ENCODE measurements around the gene JPH3. TPM values are rescaled to one million over a fixed set of nuclear protein-coding genes. Genes with fewer than 3 reads are reported as not detected.

The JPH3 gene
- total and polyA plus RNA-seq, 3 experiments from 2014 or later, result not detected

- Mint-ChIP-seq H3K27ac (peak overlapping the region in 6 of 8 donors; percentile 42 to 92 (median 69)), H3K4me3 (peak overlapping the region in 4 of 7 donors; percentile 2 to 52 (median 30)), H3K4me1 (peaks cover 29 to 47% (median 30%) of the 10 kb centered on the region in 3 donors), H3K36me3 (peaks cover 0 to 43% (median 2%) of the 10 kb centered on the region in 3 donors), H3K9me3 (no peaks in the 10 kb centered on the region), H3K27me3 (no peaks in the 10 kb centered on the region)
- Histone ChIP-seq H3K27ac (ENCODE audit: low read depth, low read length) (no peak overlapping the region), H3K36me3 (ENCODE audit: insufficient read depth, low read length) (peaks cover 3% of the 10 kb centered on the region), H3K9me3 (ENCODE audit: low read length) (no peaks in the 10 kb centered on the region), H3K4me3 (ENCODE audit: low read length) (no peak overlapping the region), H3K27me3 (ENCODE audit: insufficient read depth, low read length, poor library complexity, severe bottlenecking) (no peaks in the 10 kb centered on the region), H3K4me1 (ENCODE audit: insufficient read depth, low read length) (peaks cover 32% of the 10 kb centered on the region)
- ChIA-PET POLR2A (no interaction called here), CTCF (no interaction called here)
- no peak for DNase-seq
Measured at GRCh38 chr16:87697792-87698191, 95.5 kb downstream of the JPH3 start.

GRCh38 chr16:87698241-87698640 lies 95.9 kb downstream of the JPH3 start:
- ChIA-PET POLR2A (no interaction called here), CTCF (interaction anchor here (1.4 kb wide), 1 partner anchor 12 kb away, joined by 6 read pairs; no protein-coding TSS in a partner anchor)
- H3K4me3 ChIP-seq (ENCODE audit: low read length), result no peak overlapping the region
- DNase-seq, result no peak
- peaks cover 5% of the 10 kb centered on the region for H3K36me3 ChIP-seq (ENCODE audit: insufficient read depth, low read length)
- no peak overlapping the region for H3K27ac ChIP-seq (ENCODE audit: low read depth, low read length)
- Mint-ChIP-seq H3K4me3 (peak overlapping the region in 4 of 7 donors; percentile 2 to 52 (median 26)), H3K9me3 (no peaks in the 10 kb centered on the region), H3K36me3 (peaks cover 0 to 44% (median 2%) of the 10 kb centered on the region in 3 donors), H3K27me3 (no peaks in the 10 kb centered on the region), H3K27ac (peak overlapping the region; percentile 20 to 92 (median 55)), H3K4me1 (peaks cover 33 to 51% (median 34%) of the 10 kb centered on the region in 3 donors)
- H3K9me3 ChIP-seq (ENCODE audit: low read length), result no peaks in the 10 kb centered on the region
- no peaks in the 10 kb centered on the region for H3K27me3 ChIP-seq (ENCODE audit: insufficient read depth, low read length, poor library complexity, severe bottlenecking)
- peaks cover 37% of the 10 kb centered on the region for H3K4me1 ChIP-seq (ENCODE audit: insufficient read depth, low read length)

- Mint-ChIP-seq H3K9me3 (no peaks in the 10 kb centered on the region), H3K27ac (peak overlapping the region in 7 of 8 donors; percentile 17 to 84 (median 60)), H3K4me3 (peak overlapping the region in 4 of 7 donors; percentile 8 to 52 (median 42)), H3K27me3 (no peaks in the 10 kb centered on the region), H3K4me1 (peaks cover 36 to 56% (median 39%) of the 10 kb centered on the region in 3 donors), H3K36me3 (peaks cover 0 to 49% (median 2%) of the 10 kb centered on the region in 3 donors)
- Histone ChIP-seq H3K36me3 (ENCODE audit: insufficient read depth, low read length) (peaks cover 5% of the 10 kb centered on the region), H3K9me3 (ENCODE audit: low read length) (no peaks in the 10 kb centered on the region), H3K4me3 (ENCODE audit: low read length) (no peak overlapping the region), H3K27me3 (ENCODE audit: insufficient read depth, low read length, poor library complexity, severe bottlenecking) (no peaks in the 10 kb centered on the region), H3K27ac (ENCODE audit: low read depth, low read length) (no peak overlapping the region), H3K4me1 (ENCODE audit: insufficient read depth, low read length) (peaks cover 42% of the 10 kb centered on the region)
- CTCF ChIA-PET, result interaction anchor here (1.4 kb wide), 1 partner anchor 11 kb away, joined by 6 read pairs; no protein-coding TSS in a partner anchor
- DNase-seq, result peak in 1 of 5 donors; percentile 14
- POLR2A ChIA-PET, result no interaction called here
Measured at GRCh38 chr16:87698676-87699199, 96.4 kb downstream of the JPH3 start.

GRCh38 chr16:87700406-87701077 lies 98.2 kb downstream of the JPH3 start:
- Histone ChIP-seq H3K27ac (ENCODE audit: low read depth, low read length) (no peak overlapping the region), H3K9me3 (ENCODE audit: low read length) (no peaks in the 10 kb centered on the region), H3K4me3 (ENCODE audit: low read length) (no peak overlapping the region), H3K36me3 (ENCODE audit: insufficient read depth, low read length) (peaks cover 5% of the 10 kb centered on the region), H3K4me1 (ENCODE audit: insufficient read depth, low read length) (peaks cover 43% of the 10 kb centered on the region), H3K27me3 (ENCODE audit: insufficient read depth, low read length, poor library complexity, severe bottlenecking) (no peaks in the 10 kb centered on the region)
- ChIA-PET POLR2A (no interaction called here), CTCF (no interaction called here)
- Mint-ChIP-seq H3K27ac (peak overlapping the region in 1 of 8 donors; percentile 41), H3K9me3 (no peaks in the 10 kb centered on the region), H3K36me3 (peaks cover 0 to 46% (median 4%) of the 10 kb centered on the region in 3 donors), H3K4me1 (peaks cover 38 to 67% (median 43%) of the 10 kb centered on the region in 3 donors), H3K4me3 (peak overlapping the region in 1 of 7 donors; percentile 42), H3K27me3 (no peaks in the 10 kb centered on the region)
- no peak for DNase-seq

GRCh38 chr16:87701078-87701460 lies 98.8 kb downstream of the JPH3 start:
- peaks cover 5% of the 10 kb centered on the region for H3K36me3 ChIP-seq (ENCODE audit: insufficient read depth, low read length)
- Mint-ChIP-seq H3K27me3 (no peaks in the 10 kb centered on the region), H3K4me1 (peaks cover 38 to 67% (median 43%) of the 10 kb centered on the region in 3 donors), H3K4me3 (no peak overlapping the region), H3K9me3 (no peaks in the 10 kb centered on the region), H3K27ac (peak overlapping the region in 1 of 8 donors; percentile 41), H3K36me3 (peaks cover 0 to 42% (median 4%) of the 10 kb centered on the region in 3 donors)
- peaks cover 43% of the 10 kb centered on the region for H3K4me1 ChIP-seq (ENCODE audit: insufficient read depth, low read length)
- no peak overlapping the region for H3K4me3 ChIP-seq (ENCODE audit: low read length)
- DNase-seq, result no peak
- POLR2A ChIA-PET, result no interaction called here
- no peaks in the 10 kb centered on the region for H3K9me3 ChIP-seq (ENCODE audit: low read length)
- H3K27ac ChIP-seq (ENCODE audit: low read depth, low read length), result no peak overlapping the region
- CTCF ChIA-PET, result no interaction called here
- no peaks in the 10 kb centered on the region for H3K27me3 ChIP-seq (ENCODE audit: insufficient read depth, low read length, poor library complexity, severe bottlenecking)

- Histone ChIP-seq H3K4me1 (ENCODE audit: insufficient read depth, low read length) (peaks cover 43% of the 10 kb centered on the region), H3K27me3 (ENCODE audit: insufficient read depth, low read length, poor library complexity, severe bottlenecking) (no peaks in the 10 kb centered on the region), H3K27ac (ENCODE audit: low read depth, low read length) (no peak overlapping the region), H3K9me3 (ENCODE audit: low read length) (no peaks in the 10 kb centered on the region), H3K4me3 (ENCODE audit: low read length) (no peak overlapping the region), H3K36me3 (ENCODE audit: insufficient read depth, low read length) (peaks cover 5% of the 10 kb centered on the region)
- ChIA-PET CTCF (interaction anchor here (2.0 kb wide), 1 partner anchor 65 kb away, joined by 5 read pairs; no protein-coding TSS in a partner anchor), POLR2A (no interaction called here)
- Mint-ChIP-seq H3K9me3 (no peaks in the 10 kb centered on the region), H3K27me3 (no peaks in the 10 kb centered on the region), H3K4me1 (peaks cover 38 to 67% (median 43%) of the 10 kb centered on the region in 3 donors), H3K27ac (peak overlapping the region in 3 of 8 donors; percentile 42 to 68 (median 47)), H3K36me3 (peaks cover 0 to 41% (median 4%) of the 10 kb centered on the region in 3 donors), H3K4me3 (peak overlapping the region in 2 of 7 donors; percentile 4 to 36)
- DNase-seq, result no peak
Measured at GRCh38 chr16:87701505-87701921, 99.2 kb downstream of the JPH3 start.

- Mint-ChIP-seq H3K4me1 (peaks cover 38 to 67% (median 42%) of the 10 kb centered on the region in 3 donors), H3K4me3 (peak overlapping the region in 6 of 7 donors; percentile 5 to 61 (median 38)), H3K27me3 (no peaks in the 10 kb centered on the region), H3K9me3 (no peaks in the 10 kb centered on the region), H3K36me3 (peaks cover 0 to 49% (median 4%) of the 10 kb centered on the region in 3 donors), H3K27ac (peak overlapping the region; percentile 51 to 92 (median 64))
- peak in 1 of 5 donors; percentile 27 for DNase-seq
- CTCF ChIA-PET, result interaction anchor here (1.0 to 2.0 kb wide), 3 partner anchors 66 to 67 kb away, joined by 3 to 5 read pairs (median 4); no protein-coding TSS in a partner anchor
- Histone ChIP-seq H3K4me1 (ENCODE audit: insufficient read depth, low read length) (peaks cover 43% of the 10 kb centered on the region), H3K27me3 (ENCODE audit: insufficient read depth, low read length, poor library complexity, severe bottlenecking) (no peaks in the 10 kb centered on the region), H3K36me3 (ENCODE audit: insufficient read depth, low read length) (peaks cover 13% of the 10 kb centered on the region), H3K4me3 (ENCODE audit: low read length) (no peak overlapping the region), H3K27ac (ENCODE audit: low read depth, low read length) (no peak overlapping the region), H3K9me3 (ENCODE audit: low read length) (no peaks in the 10 kb centered on the region)
- POLR2A ChIA-PET, result interaction anchor here (1.0 kb wide), 1 partner anchor 64 kb away, joined by 3 read pairs; the partner anchor contains the start of gene KLHDC4
Measured at GRCh38 chr16:87702325-87702811, 100.1 kb downstream of the JPH3 start.
